H9 (cell line): ENCODE data around the gene GPATCH3. TPM values are rescaled to one million over a fixed set of nuclear protein-coding genes. Genes with fewer than 3 reads are reported as not detected.

Source experiments
- DNase-seq: peaks from one replicate; pipeline ENCODE4 v3.0.0-alpha.2; 2017
- H2AFZ ChIP-seq: one replicate; pipeline ENCODE4 v1.6.1; 2013; ENCODE audit warnings: mild to moderate bottlenecking, low read length, control low read depth, moderate library complexity
- H2AK5ac ChIP-seq: 2 replicates; pipeline ENCODE4 v1.6.1; 2013; ENCODE audit warnings: low read length, control low read depth, mixed read lengths; ENCODE audit not compliant: insufficient read length
- H2BK120ac ChIP-seq: one replicate; pipeline ENCODE4 v1.6.1; 2013; ENCODE audit warnings: low read depth, mild to moderate bottlenecking, low read length, control low read depth, inconsistent platforms; ENCODE audit not compliant: poor library complexity, severe bottlenecking
- H2BK12ac ChIP-seq: 2 replicates; pipeline ENCODE4 v1.6.1; 2013; ENCODE audit warnings: low read length, control low read depth, mixed read lengths, low read depth; ENCODE audit not compliant: insufficient read length
- H2BK15ac ChIP-seq: 2 replicates; pipeline ENCODE4 v1.6.1; 2013; ENCODE audit warnings: low read depth, low read length, control low read depth
- H2BK20ac ChIP-seq: one replicate; pipeline ENCODE4 v1.6.1; 2013; ENCODE audit warnings: low read depth, mild to moderate bottlenecking, low read length, control low read depth, inconsistent platforms; ENCODE audit not compliant: poor library complexity, severe bottlenecking
- H2BK5ac ChIP-seq: 2 replicates; pipeline ENCODE4 v1.6.1; 2013; ENCODE audit warnings: low read length, control low read depth, mixed read lengths; ENCODE audit not compliant: insufficient read length
- H3K14ac ChIP-seq: 2 replicates; pipeline ENCODE4 v1.6.1; 2013; ENCODE audit warnings: low read length, control low read depth; ENCODE audit not compliant: insufficient read depth
- H3K18ac ChIP-seq: 2 replicates; pipeline ENCODE4 v1.6.1; 2013; ENCODE audit warnings: low read depth, mild to moderate bottlenecking, mixed read lengths, low read length, control low read depth; ENCODE audit not compliant: insufficient read length
- H3K23ac ChIP-seq: 2 replicates; pipeline ENCODE4 v1.6.1; 2013; ENCODE audit warnings: low read length, control low read depth, mixed read lengths, low read depth; ENCODE audit not compliant: insufficient read length
- H3K23me2 ChIP-seq: 2 replicates; pipeline ENCODE4 v1.6.1; 2013; ENCODE audit warnings: low read depth, mild to moderate bottlenecking, mixed read lengths, low read length, control low read depth; ENCODE audit not compliant: insufficient read length, poor library complexity, severe bottlenecking
- H3K27ac ChIP-seq: 2 replicates; pipeline ENCODE4 v1.5.1; 2013; ENCODE audit warnings: low read length, control low read depth, mixed read lengths, low read depth; ENCODE audit not compliant: insufficient read length
- H3K27me3 ChIP-seq: 2 replicates; pipeline ENCODE4 v1.6.1; 2013; ENCODE audit warnings: low read length, control low read depth, inconsistent platforms; ENCODE audit not compliant: insufficient read depth
- H3K4ac ChIP-seq: 2 replicates; pipeline ENCODE4 v1.6.1; 2013; ENCODE audit warnings: low read depth, mild to moderate bottlenecking, control low read depth, inconsistent platforms, low read length, moderate library complexity
- H3K4me1 ChIP-seq: 2 replicates; pipeline ENCODE4 v1.6.1; 2013; ENCODE audit warnings: low read length, control low read depth, inconsistent platforms; ENCODE audit not compliant: insufficient read depth
- H3K4me2 ChIP-seq: 2 replicates; pipeline ENCODE4 v1.6.1; 2013; ENCODE audit warnings: low read length, control low read depth, mixed read lengths; ENCODE audit not compliant: insufficient read length, insufficient read depth
- H3K56ac ChIP-seq: 2 replicates; pipeline ENCODE4 v1.6.1; 2013; ENCODE audit warnings: low read depth, mild to moderate bottlenecking, mixed read lengths, low read length, control low read depth; ENCODE audit not compliant: insufficient read length
- H3K79me1 ChIP-seq: 2 replicates; pipeline ENCODE4 v1.6.1; 2013; ENCODE audit warnings: low read depth, mild to moderate bottlenecking, moderate library complexity, low read length, control low read depth, inconsistent platforms; ENCODE audit not compliant: insufficient read depth, poor library complexity, severe bottlenecking
- H3K79me2 ChIP-seq: 2 replicates; pipeline ENCODE4 v1.6.1; 2013; ENCODE audit warnings: low read length, control low read depth, inconsistent platforms; ENCODE audit not compliant: insufficient read depth
- H3K9ac ChIP-seq: 2 replicates; pipeline ENCODE4 v1.6.1; 2013; ENCODE audit warnings: low read length, control low read depth, mixed read lengths; ENCODE audit not compliant: insufficient read length; ENCODE audit errors: extremely low read depth
- H3K9me3 ChIP-seq: one replicate; pipeline ENCODE4 v1.6.1; 2013; ENCODE audit warnings: low read depth, low read length, inconsistent platforms; ENCODE audit not compliant: control insufficient read depth
- H3T11ph ChIP-seq: one replicate; pipeline ENCODE4 v1.6.1; 2013; ENCODE audit warnings: mild to moderate bottlenecking, low read length, control low read depth, inconsistent platforms
- H4K20me1 ChIP-seq: one replicate; pipeline ENCODE4 v1.6.1; 2013; ENCODE audit not compliant: control insufficient read depth, insufficient read length, insufficient read depth
- H4K5ac ChIP-seq: 2 replicates; pipeline ENCODE4 v1.6.1; 2013; ENCODE audit warnings: low read depth, mild to moderate bottlenecking, mixed read lengths, low read length, control low read depth; ENCODE audit not compliant: insufficient read length
- H4K8ac ChIP-seq: replicated peaks from 2 replicates; pipeline ENCODE4 v1.6.1; 2013; ENCODE audit warnings: low read length, control low read depth, mixed read lengths, low read depth; ENCODE audit not compliant: insufficient read length
- H4K91ac ChIP-seq: 2 replicates; pipeline ENCODE4 v1.6.1; 2013; ENCODE audit warnings: low read depth, mild to moderate bottlenecking, moderate library complexity, mixed read lengths, low read length, control low read depth; ENCODE audit not compliant: insufficient read length
- H3K27ac Mint-ChIP-seq, 3 experiments: 2 replicates in 2 of 3; 3 replicates in 1 of 3; pipeline ENCODE4 v1.8.0; 2020 to 2021; ENCODE audit warnings: mixed read lengths in 3 of 3, mild to moderate bottlenecking in 1 of 3, moderate library complexity in 1 of 3
- H3K27me3 Mint-ChIP-seq: 2 replicates; pipeline ENCODE4 v1.8.0; 2021; ENCODE audit warnings: low read depth, mild to moderate bottlenecking, moderate library complexity, mixed read lengths
- H3K36me3 Mint-ChIP-seq, 3 experiments: 2 replicates in 2 of 3; 3 replicates in 1 of 3; pipeline ENCODE4 v1.8.0; 2020 to 2021; ENCODE audit warnings: low read depth in 3 of 3, mixed read lengths in 3 of 3; ENCODE audit not compliant: insufficient read depth in 1 of 3
- H3K4me1 Mint-ChIP-seq, 2 experiments: 2 replicates each; pipeline ENCODE4 v1.8.0; 2020; ENCODE audit warnings: mixed read lengths in 2 of 2
- H3K4me3 Mint-ChIP-seq, 2 experiments: 2 replicates in 1 of 2; 3 replicates in 1 of 2; pipeline ENCODE4 v1.8.0; 2020 to 2021; ENCODE audit warnings: mild to moderate bottlenecking in 2 of 2, mixed read lengths in 2 of 2, moderate library complexity in 1 of 2
- H3K9me3 Mint-ChIP-seq, 2 experiments: 2 replicates in 1 of 2; 3 replicates in 1 of 2; pipeline ENCODE4 v1.8.0; 2020; ENCODE audit warnings: mild to moderate bottlenecking in 2 of 2, mixed read lengths in 2 of 2, moderate library complexity in 1 of 2
- WGBS: extraction: QIAGEN DNeasy Blood & Tissue Kit; methylation state at CpG from one replicate; pipeline ENCODE4 v1.1.7; 2013; ENCODE audit warnings: missing lambda C conversion rate, low lambda C conversion rate, mixed read lengths; ENCODE audit not compliant: insufficient read length; ENCODE audit errors: extremely low coverage; 5-methylcytosine and 5-hydroxymethylcytosine counted together
- total RNA-seq: library from RNA; stranded (reverse); gene quantifications from 2 replicates; pipeline ENCODE4 v1.2.1, GENCODE V29; 2021
- TF ChIP-seq, protein P1 (sequence below): fragments of 200-600 bp; sonication (generic); conservative IDR thresholded peaks from 3 replicates; pipeline ENCODE4 v1.8.0; 2021; ENCODE audit warnings: antibody characterized with exemption, mild to moderate bottlenecking

The GPATCH3 gene
- total RNA-seq, 1 experiment from 2014 or later, result 19.4 TPM

GRCh38 chr1:26861286-26861701 is 39.0 kb downstream of the GPATCH3 start:
- peaks cover 4% of the 10 kb centered on the region for H3K23me2 ChIP-seq
- H2BK15ac ChIP-seq, result no peak overlapping the region
- no peak overlapping the region for H3K14ac ChIP-seq
- no peak overlapping the region for H2BK12ac ChIP-seq
- TF ChIP-seq, protein P1, sequence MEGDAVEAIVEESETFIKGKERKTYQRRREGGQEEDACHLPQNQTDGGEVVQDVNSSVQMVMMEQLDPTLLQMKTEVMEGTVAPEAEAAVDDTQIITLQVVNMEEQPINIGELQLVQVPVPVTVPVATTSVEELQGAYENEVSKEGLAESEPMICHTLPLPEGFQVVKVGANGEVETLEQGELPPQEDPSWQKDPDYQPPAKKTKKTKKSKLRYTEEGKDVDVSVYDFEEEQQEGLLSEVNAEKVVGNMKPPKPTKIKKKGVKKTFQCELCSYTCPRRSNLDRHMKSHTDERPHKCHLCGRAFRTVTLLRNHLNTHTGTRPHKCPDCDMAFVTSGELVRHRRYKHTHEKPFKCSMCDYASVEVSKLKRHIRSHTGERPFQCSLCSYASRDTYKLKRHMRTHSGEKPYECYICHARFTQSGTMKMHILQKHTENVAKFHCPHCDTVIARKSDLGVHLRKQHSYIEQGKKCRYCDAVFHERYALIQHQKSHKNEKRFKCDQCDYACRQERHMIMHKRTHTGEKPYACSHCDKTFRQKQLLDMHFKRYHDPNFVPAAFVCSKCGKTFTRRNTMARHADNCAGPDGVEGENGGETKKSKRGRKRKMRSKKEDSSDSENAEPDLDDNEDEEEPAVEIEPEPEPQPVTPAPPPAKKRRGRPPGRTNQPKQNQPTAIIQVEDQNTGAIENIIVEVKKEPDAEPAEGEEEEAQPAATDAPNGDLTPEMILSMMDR, result peak; percentile 55
- DNase-seq, result no peak
- peaks cover 20% of the 10 kb centered on the region for H3K27me3 Mint-ChIP-seq
- no peak overlapping the region for H3K18ac ChIP-seq
- no peak overlapping the region for H2AFZ ChIP-seq
- no peak overlapping the region for H4K8ac ChIP-seq
- H3K56ac ChIP-seq, result no peak overlapping the region
- H3K79me2 ChIP-seq, result no peaks in the 10 kb centered on the region
- no peaks in the 10 kb centered on the region for H3K9me3 ChIP-seq
- no peaks in the 10 kb centered on the region; the same call in 1 of the 2 replicates for H3K4me1 ChIP-seq
- H3K27ac Mint-ChIP-seq, result peak overlapping the region in 2 of 3 experiments; percentile 18 to 38; a peak in 1 of 7 replicates
- H3K9ac ChIP-seq, result no peak overlapping the region
- H2BK5ac ChIP-seq, result no peak overlapping the region
- no peak overlapping the region for H3K23ac ChIP-seq
- H3K9me3 Mint-ChIP-seq, result no peaks in the 10 kb centered on the region
- no peaks in the 10 kb centered on the region; the same call in 1 of the 2 replicates for H3K27me3 ChIP-seq
- H2BK120ac ChIP-seq, result no peak overlapping the region
- no peak overlapping the region for H2BK20ac ChIP-seq
- WGBS, result no CpG with 5 or more reads among the region's 5 CpGs
- no peak overlapping the region for H4K91ac ChIP-seq
- H3K36me3 Mint-ChIP-seq, result no peaks in the 10 kb centered on the region
- H3T11ph ChIP-seq, result no peak overlapping the region
- no peak overlapping the region for H3K4me3 Mint-ChIP-seq
- H3K4me2 ChIP-seq, result no peak overlapping the region
- H3K79me1 ChIP-seq, result no peaks in the 10 kb centered on the region
- peaks cover 42 to 43% of the 10 kb centered on the region in 2 experiments for H3K4me1 Mint-ChIP-seq
- no peak overlapping the region for H3K27ac ChIP-seq
- no peaks in the 10 kb centered on the region for H4K20me1 ChIP-seq
- no peak overlapping the region for H4K5ac ChIP-seq
- H3K4ac ChIP-seq, result no peak overlapping the region
- no peak overlapping the region for H2AK5ac ChIP-seq
